ENCODE data around the gene PRRT4.

PRRT4 gene

DNA sequence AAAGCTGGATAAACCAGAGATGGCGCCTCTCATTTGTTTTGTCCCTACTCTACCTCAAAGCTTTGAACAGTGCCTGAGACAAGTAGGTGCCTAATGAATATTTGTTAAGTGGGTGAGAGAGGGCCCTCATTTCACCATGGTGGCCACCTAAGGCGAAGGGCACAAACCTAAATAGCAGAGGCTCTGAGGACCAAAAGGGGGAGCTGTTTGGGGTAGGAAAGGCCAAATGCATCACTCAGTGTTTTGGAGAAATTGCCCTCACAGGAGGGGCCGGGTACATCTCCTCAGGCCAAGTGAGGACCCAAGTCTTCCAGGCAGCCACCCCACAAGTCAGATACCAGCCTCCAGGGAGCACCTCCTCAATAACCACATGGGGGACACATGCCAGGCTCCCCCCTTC lies 34.3 kb upstream of the PRRT4 start:
- no peak for DNase-seq (ENCODE audit: low read depth in 3 of 3)

DNA sequence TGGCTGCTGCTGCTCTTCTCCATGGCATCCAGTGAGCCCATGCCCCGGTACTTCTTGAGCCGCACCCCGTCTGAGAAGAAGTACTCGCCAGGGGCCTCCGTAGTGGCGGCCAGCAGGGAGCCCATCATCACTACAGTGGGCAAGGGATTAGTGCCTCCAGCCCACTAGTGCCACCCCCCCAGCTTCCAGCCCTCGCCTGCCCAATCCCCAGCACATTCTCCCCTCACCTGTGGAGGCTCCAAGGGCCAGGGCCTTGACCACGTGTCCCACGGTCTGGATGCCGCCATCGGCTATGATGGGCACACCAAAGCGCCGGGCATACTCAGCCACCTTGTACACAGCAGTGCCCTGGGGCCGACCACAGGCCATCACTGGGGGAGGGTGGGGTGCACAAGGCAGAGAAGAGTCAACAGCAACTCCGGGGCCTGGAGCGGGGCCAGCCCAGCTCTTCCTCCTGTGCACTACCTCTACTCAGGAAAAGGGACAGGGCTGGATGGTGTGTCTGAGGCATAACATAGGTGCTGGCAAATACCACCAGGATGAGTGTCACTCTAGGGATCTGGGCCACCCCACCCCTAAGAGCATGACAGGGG lies 33.5 kb upstream of the PRRT4 start:
- DNase-seq (ENCODE audit: low read depth in 3 of 3), result no peak

DNA sequence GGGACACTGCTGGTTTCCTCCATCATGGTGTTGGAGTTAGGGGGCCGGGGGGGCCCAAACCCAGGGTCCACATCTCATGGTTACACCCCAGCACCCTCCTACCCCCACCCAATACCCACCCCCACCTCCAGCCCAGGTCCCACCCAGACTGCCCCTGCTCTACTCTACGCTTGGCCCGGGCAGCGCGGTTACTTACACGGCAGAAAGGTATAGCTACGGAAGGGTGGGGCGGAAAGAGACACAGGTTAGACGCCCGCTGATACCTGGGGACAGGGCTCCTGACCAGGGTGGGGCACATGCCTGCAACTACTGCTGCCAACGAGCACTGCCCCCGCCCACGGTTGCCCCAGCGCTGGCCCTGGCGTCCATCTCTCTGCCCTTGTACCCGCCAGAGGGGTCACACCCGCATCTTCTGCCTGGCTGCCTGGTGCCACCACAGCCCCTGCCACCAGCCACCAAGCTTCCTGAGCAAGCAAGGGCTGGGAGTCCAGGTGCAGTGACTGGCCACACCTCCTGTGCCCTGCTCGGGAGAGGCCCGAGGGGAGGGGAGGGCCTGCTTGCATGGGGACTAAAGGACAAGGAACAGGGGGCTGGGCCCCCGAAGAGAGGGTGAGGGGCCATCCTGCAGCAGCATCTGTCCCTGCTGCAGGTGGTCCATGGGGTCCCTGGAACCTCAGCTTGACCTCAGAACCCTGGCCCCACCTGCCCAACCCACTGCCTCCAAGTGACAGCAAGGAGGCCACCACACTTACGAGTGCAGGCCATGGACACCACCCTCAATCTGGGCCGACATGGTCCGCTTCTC lies 32.2 kb upstream of the PRRT4 start:
- DNase-seq (ENCODE audit: low read depth in 3 of 3), result no peak

DNA sequence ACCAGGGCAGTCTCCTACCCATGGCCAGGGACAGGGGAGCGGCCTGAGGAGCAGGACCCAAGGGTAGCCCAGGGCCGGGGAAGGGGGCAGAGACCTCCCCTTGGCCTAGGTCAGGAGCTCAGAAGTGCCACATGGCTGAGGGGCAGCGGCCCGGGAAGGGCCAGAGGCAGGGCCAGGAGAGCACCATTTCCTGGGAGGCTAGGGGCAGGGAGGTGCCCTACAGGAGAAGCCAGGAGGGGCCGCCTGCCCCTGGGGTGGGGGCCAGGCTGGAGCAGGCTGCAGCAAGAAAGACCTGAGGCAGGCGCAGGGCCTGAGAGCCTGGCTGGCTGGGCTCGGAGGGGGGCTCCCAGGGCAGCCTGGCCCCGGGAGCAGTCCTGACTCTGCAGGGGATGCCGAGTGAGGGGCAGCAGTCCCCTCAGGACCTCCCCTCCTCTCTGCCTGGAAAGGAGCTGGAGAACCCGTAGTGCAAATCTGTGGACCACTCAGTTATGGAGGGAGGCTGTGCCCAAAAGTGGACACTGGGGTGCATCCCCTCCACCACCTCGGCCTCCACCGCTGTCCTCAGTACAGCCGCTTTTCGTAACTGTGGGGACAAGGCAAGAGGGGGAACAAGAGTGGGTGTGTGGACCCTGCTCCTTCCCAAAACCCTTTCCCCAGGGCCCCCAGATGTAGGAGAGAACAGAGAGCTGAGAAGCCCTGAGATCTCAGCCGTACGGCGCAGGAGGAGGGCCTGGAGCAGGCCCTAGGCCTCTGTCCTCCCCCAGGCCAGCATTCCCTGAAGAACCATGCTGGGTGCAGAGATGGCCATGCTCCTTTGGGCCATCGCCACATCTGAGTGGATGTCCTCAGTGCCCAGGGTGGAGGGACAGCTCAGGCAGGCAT lies 31.2 kb upstream of the PRRT4 start:
- DNase-seq (ENCODE audit: low read depth in 3 of 3), result no peak

DNA sequence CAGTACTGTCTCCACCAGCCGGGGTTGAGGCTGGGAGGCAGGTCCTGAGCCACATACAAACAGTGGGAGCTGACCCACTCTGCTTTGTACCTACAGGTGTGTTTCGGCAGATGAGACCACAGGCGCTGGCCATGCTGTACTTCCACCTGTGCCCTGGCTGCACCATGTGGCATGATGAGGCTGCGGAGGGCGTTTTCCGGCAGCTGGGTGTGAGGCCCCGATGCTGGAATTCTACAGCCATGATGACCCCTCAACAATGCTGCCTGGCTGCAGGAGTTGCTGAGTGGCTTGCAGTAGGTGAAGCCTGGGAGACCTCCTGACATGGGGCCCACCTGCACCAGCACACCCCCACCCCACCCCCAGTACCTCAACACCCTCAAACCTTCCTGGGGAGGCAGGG lies 30.3 kb upstream of the PRRT4 start:
- DNase-seq (ENCODE audit: low read depth in 3 of 3), result no peak

DNA sequence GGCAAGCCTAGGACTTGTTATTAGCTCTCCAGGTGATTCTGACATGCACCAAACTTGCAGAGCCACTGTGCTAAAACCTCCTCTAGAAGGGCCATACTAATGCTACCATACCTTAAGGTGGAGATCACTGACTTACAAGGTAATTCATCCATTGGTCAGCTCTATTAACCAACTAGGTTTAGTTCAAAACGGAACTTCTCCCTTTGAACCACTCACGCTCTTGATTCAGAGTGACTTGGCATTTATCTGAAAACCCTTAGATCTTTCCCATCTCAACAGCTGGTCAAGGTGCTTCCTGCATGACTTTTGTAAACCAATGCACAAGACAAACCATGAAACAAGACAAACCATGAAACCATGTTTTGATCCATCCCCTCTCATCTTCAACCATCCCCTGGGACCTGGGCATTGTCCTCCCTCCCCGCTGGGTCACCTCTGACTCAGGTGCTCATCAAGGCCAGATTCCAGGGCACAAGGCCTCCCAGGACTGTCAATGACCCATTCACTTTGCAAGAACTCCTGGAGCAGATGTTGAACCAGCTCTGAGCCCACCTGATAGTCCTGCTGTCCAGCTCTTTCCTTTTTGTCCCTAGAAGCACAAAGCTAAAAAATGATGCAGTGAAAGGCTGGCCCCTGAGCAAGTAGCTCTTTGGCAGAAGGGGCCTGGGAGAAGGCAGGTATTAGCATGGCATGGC lies 29.5 kb upstream of the PRRT4 start:
- no peak for DNase-seq (ENCODE audit: low read depth in 3 of 3)

DNA sequence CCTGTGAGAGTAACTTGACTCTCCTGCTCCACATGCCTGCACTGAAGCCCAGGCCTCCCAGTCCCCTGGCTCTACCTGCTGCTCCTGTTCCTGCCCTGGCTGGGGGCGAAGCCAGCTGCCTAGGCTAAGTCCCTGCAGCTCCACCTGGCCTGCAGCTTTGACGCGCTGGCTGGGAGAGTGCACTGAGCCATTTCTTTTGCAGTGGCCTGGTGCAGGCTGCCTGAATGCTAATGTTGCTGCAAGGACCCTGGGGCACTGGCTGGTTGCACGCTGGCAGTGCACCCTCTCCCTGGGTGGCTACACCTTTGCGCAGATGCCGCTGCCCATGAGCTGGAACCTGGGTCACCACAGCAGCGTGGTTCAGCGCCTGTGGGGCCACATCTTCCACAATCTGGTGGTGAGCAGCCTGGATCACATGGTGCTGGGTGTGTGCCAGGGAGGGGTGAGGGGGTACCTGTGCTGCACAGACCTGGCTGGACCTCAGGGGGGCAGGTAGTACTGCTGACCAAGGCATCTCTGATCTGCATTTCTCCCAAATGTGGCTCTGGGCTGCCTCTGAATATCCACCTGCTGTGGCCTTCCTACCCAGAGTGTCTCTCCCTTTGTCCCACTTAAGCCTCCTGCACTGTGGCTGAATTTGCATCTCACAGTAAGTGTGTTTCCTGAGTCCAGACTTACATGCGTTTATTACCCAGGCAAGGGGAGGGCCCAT lies 28.3 kb upstream of the PRRT4 start:
- no peak for DNase-seq (ENCODE audit: low read depth in 3 of 3)

DNA sequence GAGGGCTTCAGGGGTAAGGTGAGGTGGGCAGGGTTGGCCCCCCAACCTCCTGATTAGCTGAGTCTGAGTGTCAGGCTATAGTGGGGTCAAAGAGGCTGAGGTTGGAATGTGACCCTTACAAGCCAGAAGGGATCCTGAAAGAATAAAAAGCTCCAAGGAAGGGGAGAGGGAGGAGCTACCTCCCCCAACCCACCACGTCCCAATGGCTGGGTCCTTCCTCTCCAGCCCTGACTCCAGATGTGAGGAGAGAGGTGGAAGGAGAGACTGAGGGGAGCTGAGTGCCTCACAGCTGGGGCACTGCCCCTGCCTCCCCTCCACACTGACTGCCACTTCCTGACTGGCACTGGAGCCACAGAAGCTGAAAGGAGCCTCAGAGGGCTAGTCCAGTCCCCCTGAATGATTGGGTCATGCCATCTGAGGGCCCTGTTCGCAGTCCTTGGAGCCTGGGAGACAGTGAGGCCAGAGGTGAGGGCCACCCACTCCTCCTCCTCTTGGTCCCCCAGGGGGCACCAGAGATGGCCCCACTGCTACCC lies 27.7 kb upstream of the PRRT4 start:
- no peak for DNase-seq (ENCODE audit: low read depth in 3 of 3)

DNA sequence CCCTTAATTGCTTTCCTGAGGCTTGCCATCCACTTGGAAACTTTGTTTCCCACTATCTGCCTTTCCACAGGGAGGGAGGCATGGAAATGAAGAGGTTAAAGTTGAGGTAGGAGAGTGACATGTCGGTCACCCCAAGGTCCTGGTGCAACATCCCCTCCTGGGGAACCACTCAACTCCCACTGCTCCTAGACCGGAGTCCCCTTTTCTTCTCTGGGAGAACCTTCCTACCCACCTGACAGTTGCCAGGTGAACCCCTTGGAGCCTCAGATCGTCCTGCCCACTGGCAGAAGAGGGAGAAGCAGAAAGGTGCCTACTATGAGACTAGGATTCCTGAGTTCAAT lies 26.6 kb upstream of the PRRT4 start:
- DNase-seq (ENCODE audit: low read depth in 3 of 3), result no peak

DNA sequence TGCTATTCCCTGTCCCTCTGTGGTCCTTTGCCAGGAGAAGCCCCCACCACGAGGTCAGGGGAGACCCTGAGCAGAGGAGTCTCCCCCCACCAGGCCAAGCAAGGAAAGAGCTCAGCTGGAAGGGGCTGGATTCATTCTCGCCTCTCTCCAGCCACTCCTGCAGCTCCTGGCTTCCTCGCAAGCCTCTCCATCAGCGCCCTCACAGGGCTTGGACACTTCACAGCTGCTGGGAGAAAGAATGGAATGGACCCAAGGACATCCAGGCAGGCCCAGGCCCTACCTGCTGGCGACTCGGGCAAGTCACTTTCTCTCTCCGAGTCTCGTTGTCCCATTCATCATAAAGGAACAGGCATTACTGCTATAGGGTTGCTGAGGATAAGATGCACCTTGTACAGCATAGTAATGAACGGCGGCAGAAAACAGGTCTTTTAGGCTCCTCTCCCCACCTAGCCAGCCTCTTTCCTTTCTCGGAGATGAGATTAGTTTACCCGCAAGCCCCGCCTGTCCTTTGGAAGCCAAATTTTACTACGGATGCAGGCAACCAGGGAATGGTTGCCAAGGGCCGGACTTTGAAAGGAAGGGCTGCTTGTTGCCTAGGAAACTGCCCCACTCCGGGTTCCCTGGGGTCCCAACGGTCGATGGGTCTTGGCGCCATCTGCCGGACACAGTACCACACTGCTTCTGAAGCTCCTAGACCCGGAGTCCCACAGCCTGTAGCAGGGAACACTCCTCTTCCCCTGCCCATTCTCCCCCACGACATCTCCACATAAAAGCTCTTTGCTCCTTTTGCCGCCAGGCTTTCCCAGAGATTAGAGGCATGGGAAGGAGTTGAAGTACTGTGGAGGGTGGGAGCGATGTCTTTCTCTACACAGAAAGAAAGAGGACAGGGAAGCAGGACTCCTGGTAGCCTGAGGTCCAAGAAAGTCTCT lies 26.0 kb upstream of the PRRT4 start:
- peak; percentile 45 to 47 (median 46) for DNase-seq (ENCODE audit: low read depth in 3 of 3)

DNA sequence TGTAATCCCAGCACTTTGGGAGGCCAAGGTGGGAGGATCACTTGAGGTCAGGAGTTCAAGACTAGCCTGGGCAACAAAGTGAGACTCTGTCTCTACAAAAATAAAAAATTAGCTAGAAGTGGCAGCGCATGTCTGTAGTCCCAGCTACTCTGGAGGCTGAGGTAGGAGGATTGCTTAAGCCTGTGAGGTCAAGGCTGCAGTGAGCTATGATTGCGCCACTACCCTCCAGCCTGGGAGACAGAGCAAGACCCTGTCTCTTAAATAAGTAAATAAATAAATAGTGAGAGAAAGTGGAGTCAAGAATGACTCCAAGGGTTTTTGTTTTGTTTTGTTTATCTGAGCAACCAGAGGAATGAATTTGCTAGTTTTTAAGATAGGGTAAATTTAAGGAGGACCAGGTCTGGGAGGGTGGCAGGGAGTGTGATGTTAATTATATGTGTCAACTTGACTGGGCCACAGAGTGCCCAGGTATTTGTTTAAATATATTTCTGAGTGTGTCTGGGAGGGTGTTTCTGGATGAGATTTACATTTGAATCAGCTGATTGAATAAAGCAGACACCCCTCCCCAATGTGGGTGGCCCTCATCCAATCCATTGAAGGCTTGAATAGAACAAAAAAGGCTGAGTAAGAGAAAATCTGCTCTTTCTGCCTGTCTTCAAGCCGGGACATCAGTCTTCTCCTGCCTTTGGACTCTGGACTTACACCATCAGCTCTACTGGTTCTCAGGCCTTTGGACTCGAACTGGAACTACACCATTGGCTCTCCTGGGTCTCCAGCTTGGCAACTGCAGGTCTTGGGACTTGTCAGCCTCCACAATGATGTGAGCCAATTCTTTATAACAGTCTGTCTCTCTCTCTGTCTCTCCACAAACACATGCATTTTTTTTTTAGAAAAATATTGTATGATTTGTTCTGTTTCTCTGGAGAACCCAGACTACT lies 24.8 kb upstream of the PRRT4 start:
- no peak for DNase-seq (ENCODE audit: low read depth in 3 of 3)

DNA sequence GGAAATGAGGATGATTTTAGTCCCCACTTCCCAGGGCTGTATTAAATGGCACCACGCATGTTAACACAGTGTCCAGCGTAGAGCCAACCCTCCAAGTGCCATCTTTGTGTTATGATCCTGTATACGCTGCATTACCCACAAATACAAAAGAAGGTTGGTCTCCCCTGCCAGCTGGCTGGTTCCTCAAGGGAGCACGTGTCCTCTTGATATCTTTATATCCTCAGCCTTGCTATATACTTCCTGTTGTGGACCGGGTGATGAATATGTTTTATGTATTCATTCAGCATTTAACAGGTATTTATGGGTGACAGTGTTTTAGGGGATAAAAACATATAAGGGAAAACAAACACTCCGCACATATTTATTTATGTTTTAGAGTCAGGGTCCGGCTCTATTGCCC lies 23.2 kb upstream of the PRRT4 start:
- DNase-seq (ENCODE audit: low read depth in 3 of 3), result no peak

DNA sequence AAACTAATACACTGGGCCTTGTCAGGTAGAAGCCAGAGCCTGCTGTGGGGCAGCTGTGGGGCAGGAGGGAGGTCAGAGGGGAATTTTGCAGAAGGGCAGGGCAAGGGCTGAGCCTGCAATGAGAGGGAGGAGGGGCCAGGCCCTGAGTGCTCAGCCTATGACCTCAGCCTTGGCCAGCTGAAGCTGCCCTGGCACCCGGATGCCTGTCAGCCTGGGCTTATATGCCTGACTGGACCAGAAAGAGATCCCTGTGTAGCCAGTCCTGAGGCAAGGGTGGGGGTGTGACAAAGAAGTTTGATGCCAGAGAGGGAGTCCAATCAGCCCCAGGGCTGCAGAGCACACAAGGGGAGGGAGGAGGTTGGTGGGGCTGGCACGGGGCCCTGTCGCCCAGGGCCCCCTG lies 22.3 kb upstream of the PRRT4 start:
- DNase-seq (ENCODE audit: low read depth in 3 of 3), result no peak

DNA sequence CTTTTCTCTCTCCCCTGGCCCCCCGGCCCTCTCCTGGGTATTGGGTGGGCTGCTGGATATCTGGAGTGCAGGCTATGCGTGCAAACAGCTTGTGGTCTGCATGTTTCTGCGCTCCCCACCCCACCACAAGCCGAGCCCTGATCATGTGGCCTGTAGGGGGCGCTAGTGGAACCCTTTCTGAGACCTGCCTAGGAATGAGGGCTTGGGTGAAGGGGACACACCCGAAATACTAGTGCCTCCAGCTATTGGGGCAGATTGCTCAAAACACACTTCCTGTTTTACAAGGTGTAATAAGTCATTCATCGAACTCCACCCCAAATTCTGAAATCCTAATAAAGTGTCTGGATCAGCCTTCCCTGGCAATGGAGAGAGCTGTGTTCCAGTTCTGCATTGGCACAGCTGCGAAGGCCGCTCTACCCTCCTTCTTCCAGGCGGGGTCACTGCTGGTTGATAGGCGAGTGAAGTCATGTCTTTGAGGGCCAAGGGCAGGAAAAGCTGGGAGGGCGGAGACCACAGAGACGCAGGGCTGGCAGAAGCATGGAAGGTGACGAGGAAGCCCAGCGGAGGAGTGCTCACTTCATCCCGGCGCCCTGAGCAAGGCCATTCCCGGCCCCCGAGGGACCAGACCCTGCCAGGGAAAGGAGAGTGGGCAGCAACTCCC lies 19.8 kb upstream of the PRRT4 start:
- no peak for DNase-seq (ENCODE audit: low read depth in 3 of 3)

DNA sequence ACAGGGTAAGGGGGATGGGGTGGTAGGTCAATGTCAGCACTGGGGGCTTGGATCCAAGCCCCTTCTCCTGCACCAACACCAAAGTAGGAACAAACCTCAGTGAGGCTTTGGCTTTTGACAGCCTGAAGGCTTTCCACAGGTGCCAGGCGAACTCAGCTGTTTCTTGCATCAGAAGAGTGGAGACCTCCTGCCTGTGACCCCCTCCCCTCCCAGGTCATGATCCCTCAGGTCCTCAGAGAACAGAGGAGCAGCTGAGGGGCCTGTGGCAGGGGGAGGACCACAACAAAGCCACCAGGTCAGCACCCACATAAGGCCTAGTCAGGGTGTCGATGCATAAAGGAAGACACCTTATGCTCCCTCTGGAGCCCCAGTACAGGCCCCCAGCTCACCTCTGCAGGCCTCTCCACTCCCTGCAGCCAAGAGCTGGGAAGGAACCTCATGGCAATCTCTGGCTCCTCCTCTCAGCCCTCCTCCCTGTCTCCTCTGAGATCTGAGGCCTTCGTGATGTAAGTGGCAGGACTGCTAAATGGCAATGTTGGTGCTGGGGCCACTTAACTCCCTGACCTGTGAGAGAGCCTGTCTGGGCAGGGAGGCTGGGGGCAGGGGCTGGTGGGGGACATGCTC lies 19.1 kb upstream of the PRRT4 start:
- DNase-seq (ENCODE audit: low read depth in 3 of 3), result no peak

DNA sequence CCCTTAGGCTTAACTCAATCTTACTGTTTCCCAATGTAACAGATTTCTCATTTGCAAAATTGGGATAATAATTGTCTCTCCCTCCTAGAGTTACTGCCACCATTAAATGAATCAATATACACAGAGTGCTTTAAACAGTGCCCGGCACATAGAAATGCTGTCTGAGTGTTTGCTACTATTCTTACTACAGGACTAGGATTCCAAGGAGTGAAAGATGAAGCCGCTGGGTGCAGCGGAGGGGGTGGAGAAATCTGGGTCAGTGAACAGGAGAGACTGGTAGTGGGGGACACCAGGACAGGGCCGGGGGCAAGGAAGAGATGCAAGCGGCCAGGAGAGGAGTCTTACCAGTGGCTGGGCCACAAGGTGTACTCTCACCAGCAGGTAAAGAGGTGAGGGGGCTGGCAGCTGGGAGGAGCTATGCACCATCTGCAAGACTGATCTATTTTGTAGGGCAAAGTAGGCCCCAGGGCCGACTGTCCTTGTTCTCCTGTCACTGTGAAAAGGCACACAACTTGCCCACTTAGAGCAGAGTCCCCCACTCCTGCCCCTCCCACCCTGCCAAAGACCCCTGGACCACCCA lies 18.5 kb upstream of the PRRT4 start:
- no peak for DNase-seq (ENCODE audit: low read depth in 3 of 3)

DNA sequence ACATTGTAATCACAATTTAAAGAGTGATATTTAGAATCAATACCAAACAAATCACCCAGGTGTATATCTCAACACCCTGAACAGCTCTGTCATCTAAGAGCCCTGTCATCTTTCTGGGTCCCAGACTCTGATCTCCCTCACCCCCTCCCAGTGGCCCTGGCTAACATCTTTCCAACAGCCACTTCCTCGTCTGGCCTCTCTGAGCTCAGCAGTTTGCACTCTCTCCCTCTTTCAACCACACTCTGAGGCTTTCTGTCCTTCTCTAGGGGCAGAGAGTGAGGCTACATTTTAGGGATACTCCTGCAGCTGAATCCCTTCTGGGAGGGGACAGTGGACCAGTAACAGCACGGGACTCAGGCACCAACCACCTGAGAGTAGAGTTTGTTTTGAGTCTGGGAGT lies 17.1 kb upstream of the PRRT4 start:
- no peak for DNase-seq (ENCODE audit: low read depth in 3 of 3)

DNA sequence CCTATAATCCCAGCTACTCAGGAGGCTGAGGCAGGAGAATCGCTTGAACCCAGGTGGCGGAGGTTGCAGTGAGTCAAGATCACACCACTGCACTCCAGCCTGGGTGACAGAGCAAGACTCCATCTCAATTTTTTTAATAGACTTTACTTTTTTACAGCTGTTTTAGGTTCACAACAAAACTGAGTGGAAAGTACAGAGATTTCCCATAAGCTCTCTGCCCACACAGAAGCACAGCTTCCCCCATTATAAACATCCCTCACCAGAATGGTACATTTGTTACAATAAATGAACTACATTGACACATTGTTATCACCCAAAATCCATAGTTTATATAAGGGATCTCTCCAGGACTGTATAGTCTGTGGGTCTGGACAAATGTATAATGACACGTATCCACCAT lies 14.6 kb upstream of the PRRT4 start:
- DNase-seq (ENCODE audit: low read depth in 3 of 3), result no peak
